Activated T-helper 2 cell treated with anti-CD3 and anti-CD28 coated beads, Interferon-gamma antibody, Interleukin-2, Interleukin-4, amounts not matched to agents 10 μg/mL and 5 μg/mL and 100 μg/mL, durations not matched to agents 14 hours and 24 hours and 36 hours (primary cell): Measurements from ENCODE around the gene OBP2A. TPM values are rescaled to one million over a fixed set of nuclear protein-coding genes. Genes with fewer than 3 reads are reported as not detected.
"Not testable (repeated sequence)": the region's sequence is repeated elsewhere in the genome, so short reads cannot be mapped to it uniquely, and the experiment has no call there.

Experiments used
- DNase-seq: peaks from one replicate; pipeline ENCODE4 v3.0.0; 2021; ENCODE audit warnings: low spot score
- H3K27ac Mint-ChIP-seq: one replicate; pipeline ENCODE4 v1.8.0; 2021; ENCODE audit warnings: mixed read lengths
- H3K27me3 Mint-ChIP-seq: one replicate; pipeline ENCODE4 v1.8.0; 2021; ENCODE audit warnings: low read depth, mixed read lengths
- H3K36me3 Mint-ChIP-seq: one replicate; pipeline ENCODE4 v1.8.0; 2021; ENCODE audit warnings: low read depth, mixed read lengths
- H3K4me1 Mint-ChIP-seq: one replicate; pipeline ENCODE4 v1.8.0; 2021; ENCODE audit warnings: low read depth, mixed read lengths
- H3K4me3 Mint-ChIP-seq: one replicate; pipeline ENCODE4 v1.8.0; 2021; ENCODE audit warnings: low read depth, mild to moderate bottlenecking, moderate library complexity, mixed read lengths
- H3K9me3 Mint-ChIP-seq: one replicate; pipeline ENCODE4 v1.8.0; 2021; ENCODE audit warnings: mixed read lengths
- intact Hi-C: fragments of 100-400 bp; cut with micrococcal nuclease; formaldehyde crosslinking; loops from one replicate; pipeline ENCODE4 v1.15.1; 2023
- total RNA-seq: library from RNA; stranded (reverse); gene quantifications from 2 replicates; pipeline ENCODE4 v1.2.3, GENCODE V29; 2022

The OBP2A gene
- total RNA-seq, 1 donor from 2014 or later, result not detected

GRCh38 chr9:135525241-135526088 is 20.5 kb upstream of the OBP2A start:
- Mint-ChIP-seq H3K27me3 (no peaks in the 10 kb centered on the region), H3K4me1 (no peaks in the 10 kb centered on the region), H3K4me3 (no peak overlapping the region), H3K9me3 (no peaks in the 10 kb centered on the region), H3K36me3 (no peaks in the 10 kb centered on the region), H3K27ac (no peak overlapping the region)
- DNase-seq, result no peak
- intact Hi-C loops, result no loop called here

GRCh38 chr9:135526089-135526729 is 19.7 kb upstream of the OBP2A start:
- H3K4me3 Mint-ChIP-seq, result no peak overlapping the region
- intact Hi-C loops, result no loop called here
- H3K36me3 Mint-ChIP-seq, result no peaks in the 10 kb centered on the region
- H3K9me3 Mint-ChIP-seq, result no peaks in the 10 kb centered on the region
- H3K27me3 Mint-ChIP-seq, result no peaks in the 10 kb centered on the region
- H3K4me1 Mint-ChIP-seq, result no peaks in the 10 kb centered on the region
- H3K27ac Mint-ChIP-seq, result no peak overlapping the region
- DNase-seq, result no peak

- no peak for DNase-seq
- H3K4me1 Mint-ChIP-seq, result no peaks in the 10 kb centered on the region
- H3K36me3 Mint-ChIP-seq, result no peaks in the 10 kb centered on the region
- intact Hi-C loops, result no loop called here
- no peaks in the 10 kb centered on the region for H3K9me3 Mint-ChIP-seq
- no peak overlapping the region for H3K4me3 Mint-ChIP-seq
- no peak overlapping the region for H3K27ac Mint-ChIP-seq
- H3K27me3 Mint-ChIP-seq, result no peaks in the 10 kb centered on the region
These were observed 19.0 kb upstream of the OBP2A start for GRCh38 chr9:135526730-135527571.

- H3K36me3 Mint-ChIP-seq, H3K27ac Mint-ChIP-seq, DNase-seq, H3K4me1 Mint-ChIP-seq, H3K27me3 Mint-ChIP-seq, intact Hi-C loops, H3K9me3 Mint-ChIP-seq, H3K4me3 Mint-ChIP-seq: not testable (repeated sequence)
These were observed 17.0 kb upstream of the OBP2A start for GRCh38 chr9:135528842-135529435.

GRCh38 chr9:135530146-135530545 is 15.8 kb upstream of the OBP2A start:
- intact Hi-C loops, result no loop called here

GRCh38 chr9:135531096-135531495 is 14.8 kb upstream of the OBP2A start:
- no peaks in the 10 kb centered on the region for H3K36me3 Mint-ChIP-seq
- no peak overlapping the region for H3K4me3 Mint-ChIP-seq
- H3K9me3 Mint-ChIP-seq, result no peaks in the 10 kb centered on the region
- H3K27ac Mint-ChIP-seq, result no peak overlapping the region
- intact Hi-C loops, result no loop called here
- H3K4me1 Mint-ChIP-seq, result no peaks in the 10 kb centered on the region
- no peak for DNase-seq
- H3K27me3 Mint-ChIP-seq, result peaks cover 6% of the 10 kb centered on the region

More at GRCh38 chr9:135530146-135530545, 15.8 kb upstream of the OBP2A start:
- Mint-ChIP-seq H3K27me3 (peaks cover 6% of the 10 kb centered on the region), H3K27ac (no peak overlapping the region), H3K4me3 (no peak overlapping the region), H3K9me3 (no peaks in the 10 kb centered on the region), H3K4me1 (no peaks in the 10 kb centered on the region), H3K36me3 (no peaks in the 10 kb centered on the region)
- DNase-seq, result no peak

- no peaks in the 10 kb centered on the region for H3K36me3 Mint-ChIP-seq
- H3K27me3 Mint-ChIP-seq, result peaks cover 10% of the 10 kb centered on the region
- H3K4me3 Mint-ChIP-seq, result no peak overlapping the region
- H3K27ac Mint-ChIP-seq, result no peak overlapping the region
- intact Hi-C loops, result no loop called here
- H3K4me1 Mint-ChIP-seq, result no peaks in the 10 kb centered on the region
- H3K9me3 Mint-ChIP-seq, result no peaks in the 10 kb centered on the region
- no peak for DNase-seq
These were observed 12.8 kb upstream of the OBP2A start for GRCh38 chr9:135533113-135533512.

GRCh38 chr9:135533674-135534073 is 12.3 kb upstream of the OBP2A start:
- Mint-ChIP-seq H3K9me3 (no peaks in the 10 kb centered on the region), H3K4me1 (no peaks in the 10 kb centered on the region), H3K27me3 (peaks cover 14% of the 10 kb centered on the region), H3K4me3 (no peak overlapping the region), H3K27ac (no peak overlapping the region), H3K36me3 (no peaks in the 10 kb centered on the region)
- intact Hi-C loops, result no loop called here
- DNase-seq, result no peak

- intact Hi-C loops, H3K4me3 Mint-ChIP-seq, DNase-seq, H3K36me3 Mint-ChIP-seq, H3K4me1 Mint-ChIP-seq, H3K27ac Mint-ChIP-seq, H3K9me3 Mint-ChIP-seq: not testable (repeated sequence)
- peaks cover 14% of the 10 kb centered on the region for H3K27me3 Mint-ChIP-seq
These were observed 11.7 kb upstream of the OBP2A start for GRCh38 chr9:135534192-135534711.

GRCh38 chr9:135534826-135535225 is 11.1 kb upstream of the OBP2A start:
- peaks cover 14% of the 10 kb centered on the region for H3K27me3 Mint-ChIP-seq
- H3K27ac Mint-ChIP-seq, intact Hi-C loops, DNase-seq, H3K36me3 Mint-ChIP-seq, H3K4me3 Mint-ChIP-seq, H3K4me1 Mint-ChIP-seq, H3K9me3 Mint-ChIP-seq: not testable (repeated sequence)

- H3K4me3 Mint-ChIP-seq, H3K36me3 Mint-ChIP-seq, H3K4me1 Mint-ChIP-seq, intact Hi-C loops, DNase-seq, H3K9me3 Mint-ChIP-seq, H3K27ac Mint-ChIP-seq: not testable (repeated sequence)
- peaks cover 14% of the 10 kb centered on the region for H3K27me3 Mint-ChIP-seq
These were observed 10.3 kb upstream of the OBP2A start for GRCh38 chr9:135535631-135536030.

- no peaks in the 10 kb centered on the region for H3K4me1 Mint-ChIP-seq
- no peak overlapping the region for H3K27ac Mint-ChIP-seq
- H3K9me3 Mint-ChIP-seq, result no peaks in the 10 kb centered on the region
- intact Hi-C loops, result no loop called here
- H3K36me3 Mint-ChIP-seq, result no peaks in the 10 kb centered on the region
- H3K27me3 Mint-ChIP-seq, result peaks cover 14% of the 10 kb centered on the region
- no peak overlapping the region for H3K4me3 Mint-ChIP-seq
- no peak for DNase-seq
These were observed 9.7 kb upstream of the OBP2A start for GRCh38 chr9:135536216-135536615.
